HEK293T (cell line): Measurements from ENCODE around the gene DTNBP1.

Experiments used
- BHLHE40 ChIP-seq: fragments of 450-650 bp; IDR thresholded peaks from 2 replicates; pipeline ENCODE4 v1.6.1; 2016; ENCODE audit warnings: mild to moderate bottlenecking, moderate library complexity, borderline replicate concordance
- FOXA1 ChIP-seq: fragments of 450-650 bp; IDR thresholded peaks from 2 replicates; pipeline ENCODE4 v1.6.1; 2016; ENCODE audit warnings: mild to moderate bottlenecking
- FOXM1 ChIP-seq: fragments of 450-650 bp; IDR thresholded peaks from 2 replicates; pipeline ENCODE4 v1.6.1; 2017; ENCODE audit warnings: mild to moderate bottlenecking, borderline replicate concordance
- SP1 ChIP-seq: fragments of 450-650 bp; IDR thresholded peaks from 2 replicates; pipeline ENCODE4 v1.6.1; 2017
- SUZ12 ChIP-seq: fragments of 450-650 bp; IDR thresholded peaks from 2 replicates; pipeline ENCODE4 v1.6.1; 2016; ENCODE audit warnings: mild to moderate bottlenecking

GRCh38 chr6:15555101-15556038 is 107.5 kb downstream of the DTNBP1 start:
- TF ChIP-seq FOXM1: no peak
- no peak for TF ChIP-seq FOXA1
- TF ChIP-seq SP1: no peak
- no peak for TF ChIP-seq BHLHE40
- no peak for TF ChIP-seq SUZ12
